Measurements from ENCODE around the gene DLGAP1.

Gene DLGAP1

DNA sequence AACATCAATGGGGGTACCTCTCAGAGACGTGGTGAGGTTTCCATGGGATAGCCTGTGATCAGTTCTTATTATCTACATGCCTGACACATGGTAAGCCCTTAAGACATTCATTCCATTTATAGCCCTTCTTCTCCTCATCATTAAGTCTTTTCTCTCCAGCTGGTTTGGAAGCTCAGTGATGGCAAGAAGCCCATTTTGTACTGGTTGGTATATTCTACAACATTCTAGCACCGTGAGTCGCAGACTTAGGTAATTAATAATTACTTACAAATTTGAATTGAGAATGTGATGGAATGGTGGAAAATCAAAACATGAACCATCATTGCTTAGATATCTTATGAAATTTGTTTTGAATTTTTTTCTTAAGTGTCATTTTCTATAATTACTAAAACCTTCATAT lies 472.6 kb downstream of the DLGAP1 start:
- no peak for DNase-seq

DNA sequence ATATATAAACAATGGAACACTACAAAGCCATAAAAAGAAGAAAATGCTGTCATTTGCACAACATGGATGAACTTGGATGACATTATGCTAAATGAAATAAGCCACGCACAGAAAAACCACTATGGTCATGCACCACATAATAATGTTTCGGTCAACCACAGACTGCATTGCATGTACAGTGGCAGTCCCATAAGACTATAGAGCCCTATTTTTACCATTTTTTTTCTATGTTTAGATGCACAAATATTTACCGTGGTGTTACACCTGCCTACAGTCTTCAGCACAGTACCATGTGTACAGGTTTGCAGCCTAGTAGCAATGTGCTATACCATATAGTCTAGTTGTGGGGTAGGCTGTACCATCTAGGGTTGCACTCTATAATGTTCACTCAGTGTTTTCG lies 476.1 kb downstream of the DLGAP1 start:
- no peak for DNase-seq

DNA sequence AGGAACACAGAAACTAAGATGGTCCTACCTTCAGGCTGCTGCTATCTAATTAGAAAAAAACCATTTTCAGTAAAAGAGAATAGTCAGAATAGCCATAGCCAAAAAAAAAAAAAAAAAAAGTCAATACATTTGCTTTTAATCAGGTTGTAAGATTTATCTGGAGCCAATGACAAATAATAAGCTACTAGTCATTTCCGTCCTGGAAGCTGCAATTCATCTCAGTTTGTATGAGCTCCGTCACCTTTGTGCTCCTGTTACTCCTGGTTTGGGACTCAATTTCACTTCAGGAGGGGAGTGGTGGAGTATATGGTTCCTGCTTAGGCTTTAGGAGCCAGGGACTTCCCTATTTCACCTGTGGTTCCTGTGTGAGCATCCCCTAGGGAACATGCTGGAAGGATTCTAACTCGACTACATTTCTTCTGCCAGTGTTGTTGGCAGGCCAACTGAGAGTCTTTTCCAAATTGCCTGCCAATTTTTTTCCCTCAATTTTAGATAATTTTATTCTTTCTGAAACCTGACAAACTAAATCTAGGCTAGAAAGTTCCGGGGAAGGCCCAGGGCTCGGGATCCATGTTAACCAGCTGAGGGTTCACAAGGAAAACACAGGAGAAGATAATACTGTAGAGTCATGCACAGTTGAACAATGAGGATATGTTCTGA lies 481.8 kb downstream of the DLGAP1 start:
- DNase-seq: no peak

DNA sequence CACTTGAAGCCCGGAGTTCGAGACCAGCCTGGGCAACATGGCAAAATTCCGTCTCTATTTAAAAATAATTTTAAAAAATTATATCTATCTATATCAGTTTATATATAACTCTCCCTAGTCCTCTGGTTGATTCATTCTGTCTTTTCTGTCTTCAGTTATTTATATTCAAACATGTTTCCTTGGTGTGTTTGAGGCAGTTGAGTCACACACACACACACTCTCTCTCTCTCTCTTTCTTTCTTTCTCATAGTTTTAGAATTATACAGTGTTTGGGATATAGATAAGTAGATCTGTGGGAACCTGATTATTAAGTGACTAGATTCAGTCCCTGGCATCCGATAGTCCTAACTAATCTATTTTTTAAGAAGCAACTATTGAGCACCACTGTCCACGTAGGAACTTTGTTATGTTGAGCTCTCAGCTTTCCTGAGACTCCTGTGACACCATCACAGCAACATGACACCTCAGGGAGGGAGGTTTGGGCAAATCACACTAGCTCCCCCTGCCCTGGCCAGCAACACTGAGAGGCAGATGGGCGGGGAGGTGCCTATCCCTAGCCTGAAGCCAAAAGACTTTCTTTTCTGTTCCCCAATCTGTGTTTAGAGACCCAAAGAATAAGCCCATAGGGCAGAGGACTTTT lies 482.7 kb downstream of the DLGAP1 start:
- DNase-seq: no peak

DNA sequence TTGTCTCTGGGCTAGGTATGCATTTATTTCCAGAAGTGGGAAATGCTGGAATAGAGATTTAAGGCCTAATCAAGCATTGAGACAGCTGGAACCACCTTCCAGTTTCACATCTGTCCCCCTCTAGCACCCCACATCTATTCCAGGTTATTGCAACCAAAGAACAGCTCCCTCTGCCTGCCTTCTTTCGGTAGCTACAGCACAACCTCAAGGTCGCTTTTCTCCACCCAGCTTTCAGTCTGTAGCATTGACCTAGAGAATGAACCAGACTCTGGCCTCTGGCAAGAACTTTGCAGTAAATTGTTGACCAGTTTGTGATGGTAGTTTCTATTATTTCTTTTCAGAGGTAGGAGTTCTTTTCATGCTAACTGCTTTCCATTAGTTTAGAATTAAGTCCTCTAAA lies 484.2 kb downstream of the DLGAP1 start:
- no peak for DNase-seq

DNA sequence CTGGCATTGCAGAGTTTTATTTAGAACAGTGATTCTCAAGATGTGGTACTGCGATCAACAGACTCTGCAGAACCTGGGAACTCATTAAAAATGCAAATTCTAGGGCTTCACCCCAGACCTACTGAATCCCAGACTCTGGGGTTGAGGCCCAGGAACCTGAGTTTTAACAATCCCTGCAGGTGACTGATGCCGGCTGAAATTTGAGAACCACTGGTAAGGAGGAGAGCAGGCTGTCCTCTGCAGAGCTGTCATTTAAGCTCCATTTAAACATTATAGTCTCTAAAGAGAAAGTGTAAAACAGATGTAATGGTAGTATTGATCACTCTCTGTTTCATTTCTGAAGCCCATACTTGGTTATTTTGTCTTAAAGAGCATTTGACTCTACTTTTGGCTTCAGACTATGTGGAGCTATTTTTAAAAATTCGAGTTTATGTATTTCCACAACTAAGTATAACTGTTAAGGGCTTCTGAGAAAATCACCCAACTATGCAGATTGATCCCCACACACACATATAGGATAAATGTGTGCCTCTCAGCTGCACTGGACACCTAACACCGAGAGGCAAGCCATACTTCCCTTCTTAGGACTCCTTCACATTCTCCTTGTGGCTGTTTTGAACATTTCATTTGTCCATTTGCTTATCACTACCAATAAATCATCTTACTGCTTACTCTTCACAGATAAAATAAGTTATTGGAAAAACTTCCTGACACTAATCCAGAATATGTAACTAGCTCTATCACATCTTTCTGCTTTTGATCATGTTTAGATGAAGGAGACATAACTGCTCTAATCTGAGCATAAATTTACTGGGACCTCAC lies 487.5 kb downstream of the DLGAP1 start:
- no peak for DNase-seq

DNA sequence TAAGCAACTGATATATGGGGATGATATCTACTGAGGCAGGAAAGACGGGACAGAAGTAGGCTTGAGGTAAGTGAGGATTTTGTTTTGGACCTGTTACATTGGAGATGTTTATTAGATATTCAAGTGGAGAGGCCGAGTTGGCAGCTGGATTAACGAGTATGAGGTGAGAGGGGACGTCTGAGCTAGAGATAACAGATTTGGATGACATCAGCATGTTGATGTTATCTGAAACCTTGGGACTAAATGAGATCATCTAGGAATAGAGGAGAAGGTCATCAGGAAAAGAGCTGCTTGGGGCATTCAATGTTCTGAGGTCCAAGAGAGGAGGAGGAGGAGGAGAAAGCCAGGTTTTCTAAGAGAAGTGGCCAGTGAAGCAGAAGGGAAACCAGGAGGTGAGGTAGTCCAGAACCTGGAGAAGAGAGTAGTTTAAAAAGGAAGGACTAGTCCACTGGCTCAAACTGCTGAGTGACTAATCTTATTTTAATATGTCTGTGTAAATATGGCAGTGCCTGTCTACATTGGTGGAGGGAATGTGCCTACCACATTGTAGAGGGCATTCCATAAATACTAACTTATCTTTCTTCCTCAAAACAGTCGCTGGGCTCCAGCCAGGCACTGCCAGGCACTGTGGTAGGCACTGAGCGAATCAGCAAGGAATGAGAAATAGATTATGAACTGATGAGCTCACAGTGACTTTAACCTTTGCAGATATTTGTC lies 488.3 kb downstream of the DLGAP1 start:
- DNase-seq: no peak

DNA sequence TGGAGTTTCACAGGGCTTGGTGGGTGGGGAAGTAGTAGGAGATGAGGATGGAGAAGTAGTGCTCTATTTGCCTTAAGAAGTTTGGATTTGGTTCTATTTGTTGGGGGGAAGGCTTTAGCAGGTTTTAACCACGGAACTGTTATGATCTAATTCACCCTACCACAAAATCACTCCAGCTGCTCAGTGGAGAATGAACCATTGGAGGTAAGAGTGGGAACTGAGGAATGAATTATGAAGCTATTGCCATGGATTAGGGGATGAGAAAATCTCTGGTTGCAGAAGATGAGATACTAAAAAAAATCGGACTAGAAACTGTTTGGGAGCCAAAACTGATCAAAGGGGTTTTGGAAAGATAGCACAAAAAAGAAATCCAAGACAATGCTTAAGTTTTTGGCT lies 488.9 kb downstream of the DLGAP1 start:
- no peak for DNase-seq

DNA sequence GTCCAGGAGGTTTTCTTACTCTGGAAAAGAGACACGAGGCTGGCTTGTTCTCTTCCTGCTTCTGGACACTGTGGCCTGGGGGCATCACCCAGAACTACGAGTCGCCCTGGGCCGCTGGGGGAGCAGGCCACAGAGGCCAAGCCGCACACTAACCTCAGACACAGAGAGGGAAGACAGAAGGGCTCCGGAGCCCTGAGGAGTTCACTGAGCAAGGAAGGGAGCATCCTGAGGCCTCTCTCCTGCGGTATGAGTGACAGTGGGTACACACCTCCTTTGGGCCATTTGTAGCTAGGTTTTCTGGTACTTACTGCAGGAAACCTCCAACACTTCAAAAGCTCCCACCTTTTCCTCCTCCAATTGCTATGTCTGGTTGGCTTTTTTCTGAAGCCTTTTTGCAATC lies 494.1 kb downstream of the DLGAP1 start:
- DNase-seq: no peak

DNA sequence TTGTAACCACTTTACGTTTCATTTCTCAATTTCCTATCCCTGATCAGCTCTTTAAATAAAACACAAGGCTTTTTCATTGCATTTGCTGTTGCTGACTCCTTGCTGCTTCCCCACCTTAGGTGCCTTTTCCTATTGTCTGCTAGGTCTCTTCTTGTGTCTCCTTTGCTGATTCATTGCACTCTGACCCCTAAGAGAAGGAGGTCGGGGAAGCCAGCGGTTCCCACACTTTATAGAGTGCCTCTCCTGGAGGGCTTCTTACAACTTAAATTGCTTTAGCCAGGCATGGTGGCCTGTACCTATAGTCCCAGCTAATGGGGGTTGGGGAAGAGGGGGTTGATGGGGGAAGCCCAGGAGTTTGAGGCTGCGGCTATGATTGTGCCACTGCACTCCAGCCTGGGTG lies 495.0 kb downstream of the DLGAP1 start:
- no peak for DNase-seq

DNA sequence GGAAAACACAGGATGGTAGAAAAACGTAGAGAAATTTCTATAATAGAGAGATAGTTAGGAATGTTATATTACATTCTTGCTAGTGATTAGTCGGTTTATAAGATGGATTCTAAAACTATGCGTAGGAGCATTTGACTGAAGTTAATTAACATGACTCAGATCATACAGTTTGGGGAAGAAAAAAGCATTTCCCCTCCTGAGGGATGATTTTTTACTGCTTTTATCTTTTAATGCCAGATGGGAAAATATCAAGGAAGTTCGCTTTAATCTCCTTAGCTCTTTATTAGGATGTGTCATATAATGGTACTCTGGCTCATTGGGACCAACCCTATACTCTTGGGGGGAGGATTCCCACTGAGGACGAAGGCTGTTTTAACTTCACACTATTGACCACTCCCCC lies 503.1 kb downstream of the DLGAP1 start:
- DNase-seq: no peak

DNA sequence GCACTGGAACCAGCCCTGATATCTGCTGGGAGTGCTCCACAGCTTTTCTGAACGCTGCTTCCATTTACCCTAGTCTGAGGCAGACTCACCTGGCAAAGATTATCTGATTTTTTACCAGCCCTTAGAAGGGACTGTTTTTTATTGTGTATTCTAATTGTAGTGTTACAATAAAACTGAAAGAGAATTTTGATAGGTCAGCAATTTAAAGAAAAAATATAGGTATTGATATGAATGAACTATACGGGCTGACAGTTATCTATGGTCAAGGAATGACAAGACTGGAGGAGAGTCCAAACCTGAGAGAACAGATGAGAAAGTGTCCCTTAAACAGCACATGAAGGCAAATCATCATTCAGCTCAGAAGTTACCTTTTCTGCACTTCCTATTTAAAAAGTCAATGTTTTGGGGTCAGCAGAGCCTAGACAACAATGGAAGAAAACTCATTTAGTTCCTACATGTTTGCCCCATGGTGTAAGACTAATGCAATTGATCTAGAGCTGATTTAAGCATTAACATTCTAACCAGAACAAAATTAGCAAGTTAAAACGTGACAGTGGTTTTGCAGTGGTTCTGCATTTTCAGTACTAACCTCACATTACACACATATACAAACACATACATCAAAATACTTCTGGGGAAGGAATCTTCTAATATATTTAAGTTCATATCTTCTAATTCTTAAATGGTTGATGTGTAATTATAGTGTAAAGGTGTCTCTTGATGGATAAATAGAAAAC lies 504.3 kb downstream of the DLGAP1 start:
- no peak for DNase-seq

DNA sequence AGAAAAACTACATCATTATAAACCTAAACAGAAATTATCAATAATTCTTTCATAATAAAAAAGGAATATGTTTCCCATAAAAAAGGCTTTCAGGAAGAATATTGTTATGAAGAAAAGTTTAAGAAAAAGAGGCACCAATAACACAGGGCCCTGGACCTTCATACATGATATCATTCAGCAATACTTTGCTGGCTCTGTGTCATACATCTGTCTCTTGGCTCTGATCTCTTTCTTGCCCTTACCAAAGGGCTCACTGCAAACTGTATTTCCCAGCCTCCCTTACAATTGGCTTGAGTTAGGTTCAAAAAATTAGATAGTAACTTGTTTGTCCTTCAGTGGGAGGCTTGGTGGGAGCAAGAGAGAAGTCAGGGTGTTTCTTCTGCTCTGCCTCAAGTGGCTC lies 506.1 kb downstream of the DLGAP1 start:
- DNase-seq: no peak

DNA sequence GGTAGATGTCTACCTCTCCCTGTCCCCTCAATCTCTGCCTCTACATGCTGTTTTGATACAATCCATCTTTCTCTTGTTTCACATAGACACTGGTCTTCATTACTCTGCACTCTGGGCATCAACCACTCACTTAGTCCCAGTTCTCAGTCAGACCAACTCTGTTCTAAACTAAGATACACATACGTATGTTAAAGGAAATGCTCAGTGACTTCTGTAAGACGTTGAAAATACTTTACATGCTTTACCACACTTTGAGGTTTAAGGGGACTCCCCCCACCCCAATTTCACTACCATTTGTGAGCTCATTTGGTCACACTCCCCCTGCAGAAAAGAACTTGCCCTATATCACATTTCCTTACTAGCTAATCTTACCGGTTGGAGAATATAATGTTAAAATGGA lies 507.7 kb downstream of the DLGAP1 start:
- DNase-seq: no peak

DNA sequence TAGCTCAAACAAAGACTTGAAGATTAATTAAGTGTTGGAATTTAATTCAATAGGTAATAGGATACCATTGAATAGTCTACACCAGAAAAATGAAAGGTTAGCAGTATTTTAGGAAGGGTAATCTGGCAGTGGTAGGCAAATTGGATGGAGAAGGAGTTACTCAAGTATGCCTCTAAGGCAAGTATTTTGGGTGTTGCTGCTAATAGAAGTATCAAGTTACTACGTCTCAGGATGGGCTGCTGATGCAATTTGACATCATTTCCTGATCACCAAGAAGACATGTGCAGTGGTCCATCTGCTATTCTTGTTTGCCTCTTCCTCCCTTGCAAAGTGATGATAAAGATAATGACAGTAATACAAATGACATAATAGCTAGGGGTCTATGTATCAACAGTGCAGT lies 519.8 kb downstream of the DLGAP1 start:
- no peak for DNase-seq

DNA sequence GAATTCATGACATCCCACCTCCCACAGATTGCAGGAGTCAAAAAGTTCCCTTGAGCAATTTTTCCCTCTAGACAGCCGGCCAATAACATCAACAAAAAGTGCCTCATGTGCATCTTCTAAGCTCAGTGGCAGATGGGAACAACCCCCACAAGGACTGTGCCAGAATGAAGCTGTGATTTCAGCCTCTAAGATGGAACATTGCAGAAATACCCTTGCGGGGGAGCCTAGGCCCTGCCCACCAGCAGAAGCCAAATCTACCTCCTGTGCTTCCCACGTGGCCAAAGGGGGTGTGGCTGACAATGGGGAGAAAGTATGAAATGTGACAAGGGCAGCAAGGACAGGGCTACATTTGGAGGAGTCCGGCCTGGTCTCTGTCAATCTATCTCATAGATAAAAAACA lies 522.8 kb downstream of the DLGAP1 start:
- no peak for DNase-seq

DNA sequence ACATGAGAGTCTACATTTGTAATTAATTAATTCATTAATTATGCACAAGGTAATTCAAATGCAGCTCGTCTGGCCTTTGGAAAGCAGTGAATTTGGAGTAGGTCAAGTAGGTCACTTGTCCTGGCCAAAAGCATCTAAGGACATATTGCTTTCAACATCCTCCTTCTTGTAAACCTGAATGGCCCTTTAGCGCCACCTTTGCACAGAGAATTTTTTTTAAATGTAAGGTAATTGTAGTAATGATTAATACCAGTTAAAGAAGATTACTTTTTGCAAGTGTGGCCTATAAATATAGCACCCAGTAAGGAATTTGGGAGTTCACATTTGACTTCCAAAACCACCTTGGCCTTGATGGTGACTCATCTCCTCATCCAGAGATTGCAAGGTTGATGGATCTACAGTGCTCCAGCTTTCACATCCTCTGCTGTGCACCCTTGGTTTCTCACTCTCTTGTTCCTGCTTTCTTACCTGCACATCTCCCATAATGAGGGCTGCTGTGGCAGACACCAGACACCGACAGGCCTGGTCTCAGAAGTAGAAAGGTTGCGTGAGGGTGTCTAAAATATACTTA lies 523.5 kb downstream of the DLGAP1 start:
- no peak for DNase-seq

DNA sequence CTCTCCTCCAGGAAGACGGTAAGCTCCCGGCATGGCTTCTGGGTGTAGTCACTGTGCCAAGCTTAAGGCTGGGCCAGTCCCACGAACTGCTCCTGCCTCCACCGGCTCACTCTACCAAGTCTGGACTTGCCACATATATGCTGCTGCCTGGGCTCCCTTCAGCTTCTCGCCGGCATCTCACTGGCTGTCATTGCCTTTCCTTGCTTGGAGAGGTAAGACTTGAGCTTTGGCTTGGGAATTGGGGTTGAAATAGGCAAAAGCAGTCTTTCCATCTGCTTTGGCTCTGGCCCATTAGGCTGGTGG lies 524.1 kb downstream of the DLGAP1 start:
- DNase-seq: no peak

DNA sequence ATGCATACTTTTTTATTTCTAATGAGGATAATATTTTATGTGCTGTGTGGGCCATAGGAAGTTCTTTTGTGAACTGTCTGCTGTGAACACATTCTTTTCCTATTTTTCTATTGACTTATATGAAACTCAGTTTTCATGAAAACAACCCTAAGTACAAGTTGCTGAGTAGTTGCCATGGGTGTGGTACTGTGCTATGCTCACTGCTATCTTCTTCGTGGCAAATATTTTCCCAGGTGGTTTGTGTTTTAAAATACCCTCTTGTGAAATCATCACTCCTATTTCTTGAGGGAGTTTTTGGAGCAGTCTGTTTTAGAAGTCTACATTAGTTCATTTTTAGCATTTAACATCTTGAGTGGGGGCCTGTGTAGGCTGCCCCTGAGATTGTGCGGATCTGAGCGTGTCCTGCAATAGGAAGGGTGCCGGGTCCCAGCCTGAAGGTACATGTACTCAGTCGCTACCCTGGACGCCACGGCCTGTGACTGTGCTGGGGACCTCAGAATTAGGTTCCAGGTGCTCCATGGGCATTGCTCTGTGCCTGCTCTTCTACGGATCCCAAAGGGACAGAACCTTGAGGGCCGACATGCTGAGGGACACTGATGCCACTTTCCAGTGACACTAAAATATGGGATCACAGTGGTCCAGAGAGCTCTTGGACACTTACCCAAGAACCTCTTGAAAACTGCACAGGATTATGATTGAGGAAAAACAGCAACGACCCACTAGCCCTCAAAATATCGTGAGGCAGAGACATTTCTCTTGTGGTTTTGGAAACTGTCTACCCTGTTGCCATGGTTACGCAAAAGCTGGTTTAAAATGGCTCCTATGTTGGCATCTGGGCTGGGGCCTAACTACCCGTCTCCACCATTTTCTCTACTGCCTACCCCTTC lies 524.7 kb downstream of the DLGAP1 start:
- no peak for DNase-seq

DNA sequence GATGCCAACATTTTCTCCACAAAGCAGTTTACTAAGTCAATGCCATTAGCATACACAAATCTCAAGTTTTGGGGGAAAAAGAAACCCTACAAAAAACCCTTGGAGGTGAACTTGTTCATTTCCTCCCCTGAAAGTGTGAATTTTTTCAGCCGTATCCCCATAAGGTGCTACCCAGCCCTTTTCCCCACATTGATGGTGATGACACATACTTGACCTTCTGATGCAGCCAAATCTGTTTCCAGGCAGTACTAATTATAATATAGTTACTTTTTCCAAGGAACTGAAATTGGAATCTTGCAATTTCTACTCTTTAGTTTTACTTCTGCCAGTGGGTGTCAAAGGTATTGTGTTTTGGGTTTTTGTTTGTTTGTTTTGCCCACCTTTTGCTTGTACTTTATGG lies 530.7 kb downstream of the DLGAP1 start:
- DNase-seq: no peak

DNA sequence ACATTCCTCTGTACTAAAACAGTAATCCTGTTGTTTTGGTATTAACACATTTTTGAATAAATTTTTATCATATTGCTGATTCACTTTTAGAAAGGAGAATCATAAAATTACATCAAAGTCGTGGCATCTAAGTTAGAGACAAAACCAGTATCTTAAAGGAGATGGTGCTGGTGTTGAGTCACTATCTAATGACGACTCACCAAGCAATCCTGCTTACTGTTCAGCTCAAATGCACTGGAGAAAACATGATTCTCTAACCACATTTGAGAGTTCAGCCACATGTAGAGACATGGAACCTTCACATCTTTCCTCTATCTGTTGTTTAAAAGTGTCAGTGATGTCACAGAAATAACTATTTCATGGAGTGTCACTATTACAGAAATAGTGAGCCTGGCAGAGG lies 531.4 kb downstream of the DLGAP1 start:
- DNase-seq: peak; percentile 3

DNA sequence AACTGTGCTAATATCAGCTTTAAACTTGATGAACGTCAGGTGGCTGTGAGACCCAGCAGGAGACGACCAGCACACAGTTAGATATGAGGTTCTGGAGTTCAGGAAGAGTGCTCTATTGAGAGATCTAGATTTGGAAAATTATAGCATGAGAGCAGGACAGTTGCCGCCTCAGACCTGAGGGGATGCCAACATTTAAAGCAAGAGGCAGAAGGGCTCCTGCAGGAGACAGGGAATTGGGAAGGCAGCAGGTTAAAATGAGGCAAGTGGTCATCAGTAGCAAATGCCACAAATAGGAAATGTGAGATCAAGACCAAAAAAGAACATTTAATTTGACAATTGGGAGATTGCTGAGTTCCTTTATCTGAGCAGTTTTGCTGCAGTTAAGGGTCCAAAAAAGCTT lies 533.3 kb downstream of the DLGAP1 start:
- no peak for DNase-seq

Data from amniotic stem cell (primary cell).